ENCODE data around the gene EPN2. TPM values are rescaled to one million over a fixed set of nuclear protein-coding genes. Genes with fewer than 3 reads are reported as not detected.

The EPN2 gene
- polyA plus RNA-seq, 1 of the 3 experiments (the other 2 are of a cell fraction) = 38.9 TPM

DNA sequence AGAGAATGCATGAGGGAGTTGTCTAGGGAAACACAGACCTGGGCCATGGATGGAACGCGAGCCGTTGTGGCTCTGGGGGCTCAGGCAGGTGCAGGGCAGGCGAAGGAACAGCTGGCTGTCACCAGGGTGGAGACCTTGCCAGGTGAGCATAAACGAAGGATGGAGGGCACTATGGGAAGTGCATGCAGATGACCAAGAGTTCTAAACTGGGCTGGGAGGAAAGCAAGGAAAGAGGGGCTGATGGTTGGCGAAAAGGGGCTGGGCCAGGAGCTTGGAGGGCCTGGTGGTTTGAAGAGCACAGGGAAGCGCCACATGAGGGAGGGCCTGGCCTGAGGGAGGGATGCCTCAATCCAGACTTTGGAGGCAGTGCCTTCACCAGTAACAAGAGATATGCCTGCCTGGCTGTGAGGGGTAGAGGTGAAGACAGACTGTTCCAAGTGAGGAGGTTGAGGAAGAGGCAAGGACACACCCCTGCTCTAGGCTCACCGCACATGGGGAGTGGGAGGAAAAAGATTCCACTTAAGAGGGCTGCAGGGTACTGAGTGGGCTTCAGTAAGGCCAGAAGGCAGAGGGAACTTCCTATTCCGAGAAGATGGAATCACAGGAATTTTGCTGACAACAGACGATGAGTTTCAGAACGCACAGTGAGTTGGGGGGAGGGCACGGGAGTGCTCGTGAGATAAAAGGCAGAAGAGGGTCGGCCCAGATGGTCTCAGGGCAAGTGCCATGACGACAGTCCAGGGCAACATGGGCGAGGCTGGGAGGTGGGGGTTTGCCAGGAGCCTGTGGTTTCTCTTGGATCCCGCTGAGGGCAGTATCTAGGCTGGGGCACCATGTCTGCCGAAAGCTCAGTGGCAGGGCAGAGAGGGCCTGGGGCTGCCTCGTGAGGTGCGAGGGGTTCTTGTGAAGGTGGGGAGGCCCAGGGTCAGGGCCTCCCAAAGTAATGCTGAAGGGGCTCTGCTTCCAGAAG, 104.8 kb downstream of the EPN2 start:
- no peaks in the 10 kb centered on the region for H3K9me3 ChIP-seq
- TF ChIP-seq FOXM1 (IDR thresholded peaks at IDR 0.05; ENCODE audit: low read depth) (no peak), RFX5 (IDR thresholded peaks at IDR 0.05; ENCODE audit: low read length) (no peak), TCF12 (IDR thresholded peaks at IDR 0.05) (no peak), POLR2AphosphoS5 (IDR thresholded peaks at IDR 0.05; ENCODE audit: low read depth, low read length) (no peak), SIN3A (IDR thresholded peaks at IDR 0.05; ENCODE audit: borderline replicate concordance, low read depth, low read length) (no peak), FOXJ3 (CRISPR knock-in tag; IDR thresholded peaks at IDR 0.05) (no peak), RXRA (IDR thresholded peaks at IDR 0.05; ENCODE audit: borderline replicate concordance, low read depth) (no peak), YY1 (IDR thresholded peaks at IDR 0.05; ENCODE audit: low read depth) (no peak), RAD21 (IDR thresholded peaks at IDR 0.05; ENCODE audit: low read length) (no peak)
- TF ChIP-seq, protein P1, sequence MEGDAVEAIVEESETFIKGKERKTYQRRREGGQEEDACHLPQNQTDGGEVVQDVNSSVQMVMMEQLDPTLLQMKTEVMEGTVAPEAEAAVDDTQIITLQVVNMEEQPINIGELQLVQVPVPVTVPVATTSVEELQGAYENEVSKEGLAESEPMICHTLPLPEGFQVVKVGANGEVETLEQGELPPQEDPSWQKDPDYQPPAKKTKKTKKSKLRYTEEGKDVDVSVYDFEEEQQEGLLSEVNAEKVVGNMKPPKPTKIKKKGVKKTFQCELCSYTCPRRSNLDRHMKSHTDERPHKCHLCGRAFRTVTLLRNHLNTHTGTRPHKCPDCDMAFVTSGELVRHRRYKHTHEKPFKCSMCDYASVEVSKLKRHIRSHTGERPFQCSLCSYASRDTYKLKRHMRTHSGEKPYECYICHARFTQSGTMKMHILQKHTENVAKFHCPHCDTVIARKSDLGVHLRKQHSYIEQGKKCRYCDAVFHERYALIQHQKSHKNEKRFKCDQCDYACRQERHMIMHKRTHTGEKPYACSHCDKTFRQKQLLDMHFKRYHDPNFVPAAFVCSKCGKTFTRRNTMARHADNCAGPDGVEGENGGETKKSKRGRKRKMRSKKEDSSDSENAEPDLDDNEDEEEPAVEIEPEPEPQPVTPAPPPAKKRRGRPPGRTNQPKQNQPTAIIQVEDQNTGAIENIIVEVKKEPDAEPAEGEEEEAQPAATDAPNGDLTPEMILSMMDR (IDR thresholded peaks at IDR 0.05) = no peak
- TF ChIP-seq, protein P2, sequence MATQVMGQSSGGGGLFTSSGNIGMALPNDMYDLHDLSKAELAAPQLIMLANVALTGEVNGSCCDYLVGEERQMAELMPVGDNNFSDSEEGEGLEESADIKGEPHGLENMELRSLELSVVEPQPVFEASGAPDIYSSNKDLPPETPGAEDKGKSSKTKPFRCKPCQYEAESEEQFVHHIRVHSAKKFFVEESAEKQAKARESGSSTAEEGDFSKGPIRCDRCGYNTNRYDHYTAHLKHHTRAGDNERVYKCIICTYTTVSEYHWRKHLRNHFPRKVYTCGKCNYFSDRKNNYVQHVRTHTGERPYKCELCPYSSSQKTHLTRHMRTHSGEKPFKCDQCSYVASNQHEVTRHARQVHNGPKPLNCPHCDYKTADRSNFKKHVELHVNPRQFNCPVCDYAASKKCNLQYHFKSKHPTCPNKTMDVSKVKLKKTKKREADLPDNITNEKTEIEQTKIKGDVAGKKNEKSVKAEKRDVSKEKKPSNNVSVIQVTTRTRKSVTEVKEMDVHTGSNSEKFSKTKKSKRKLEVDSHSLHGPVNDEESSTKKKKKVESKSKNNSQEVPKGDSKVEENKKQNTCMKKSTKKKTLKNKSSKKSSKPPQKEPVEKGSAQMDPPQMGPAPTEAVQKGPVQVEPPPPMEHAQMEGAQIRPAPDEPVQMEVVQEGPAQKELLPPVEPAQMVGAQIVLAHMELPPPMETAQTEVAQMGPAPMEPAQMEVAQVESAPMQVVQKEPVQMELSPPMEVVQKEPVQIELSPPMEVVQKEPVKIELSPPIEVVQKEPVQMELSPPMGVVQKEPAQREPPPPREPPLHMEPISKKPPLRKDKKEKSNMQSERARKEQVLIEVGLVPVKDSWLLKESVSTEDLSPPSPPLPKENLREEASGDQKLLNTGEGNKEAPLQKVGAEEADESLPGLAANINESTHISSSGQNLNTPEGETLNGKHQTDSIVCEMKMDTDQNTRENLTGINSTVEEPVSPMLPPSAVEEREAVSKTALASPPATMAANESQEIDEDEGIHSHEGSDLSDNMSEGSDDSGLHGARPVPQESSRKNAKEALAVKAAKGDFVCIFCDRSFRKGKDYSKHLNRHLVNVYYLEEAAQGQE (IDR thresholded peaks at IDR 0.05; ENCODE audit: low read depth, low read length) = no peak
- H3K4me2 ChIP-seq = no peak overlapping the region
- H3K4me3 ChIP-seq (ENCODE audit: low read depth in 2 of 2, low read length in 1 of 2) = no peak overlapping the region
- H3K36me3 ChIP-seq (replicated peaks in 1 of 2; ENCODE audit: control insufficient read depth in 1 of 2, insufficient read depth in 2 of 2, low read length in 1 of 2) = no peaks in the 10 kb centered on the region
- H4K20me1 ChIP-seq (ENCODE audit: insufficient read depth) = no peaks in the 10 kb centered on the region
- H3K9ac ChIP-seq = no peak overlapping the region
- no peaks in the 10 kb centered on the region for H3K9me2 ChIP-seq
- WGBS (ENCODE audit: low lambda C conversion rate) = 85% methylated on average over 14 of the region's 20 CpGs
- CTCF ChIA-PET = interaction anchor here (0.6 to 3.7 kb wide), 3 partner anchors 20 to 42 kb away, joined by 3 to 20 read pairs (median 3); partner anchors contain the start of gene B9D1
- peak; percentile 51 for DNase-seq
- no peaks in the 10 kb centered on the region for H3K27me3 ChIP-seq (ENCODE audit: insufficient read depth)
- H3F3A ChIP-seq (replicated peaks; ENCODE audit: insufficient read depth) = peaks cover 8% of the 10 kb centered on the region
- peaks cover 5 to 10% of the 10 kb centered on the region in 2 experiments; a peak in 3 of 4 replicates for H3K4me1 ChIP-seq (ENCODE audit: control insufficient read depth in 1 of 2, insufficient read depth in 2 of 2, low read depth in 1 of 2, low read length in 1 of 2)
- no peak overlapping the region for H2AFZ ChIP-seq (ENCODE audit: low read depth)
- no peak overlapping the region for H3K27ac ChIP-seq (ENCODE audit: low read depth in 2 of 2, low read length in 1 of 2)
- H3K79me2 ChIP-seq (ENCODE audit: insufficient read depth) = no peaks in the 10 kb centered on the region
- POLR2A ChIA-PET = interaction anchor here (1.0 kb wide), 1 partner anchor 104 kb away, joined by 3 read pairs; the partner anchor contains the start of gene EPN2

All from SK-N-SH (cell line).